CD4-positive, alpha-beta memory T cell (primary cell): ENCODE results near the gene MED31. TPM values are rescaled to one million over a fixed set of nuclear protein-coding genes. Genes with fewer than 3 reads are reported as not detected.
"Not testable (repeated sequence)": the region's sequence is repeated elsewhere in the genome, so short reads cannot be mapped to it uniquely, and the experiment has no call there.

ENCODE experiments used
- CTCF ChIA-PET: fragments of 350-600 bp; sonication (Branson Sonifier 250); formaldehyde crosslinking; loops from one replicate; lab custom pipeline; 2021; ENCODE audit warnings: inconsistent platforms; ENCODE audit not compliant: partially characterized antibody; lab: Charles Lee
- POLR2A ChIA-PET: fragments of 350-600 bp; sonication (Branson Sonifier 250); formaldehyde crosslinking; loops from one replicate; lab custom pipeline; 2021; ENCODE audit not compliant: partially characterized antibody; lab: Charles Lee
- DNase-seq, 5 donors: peaks; one replicate each; pipeline versions ENCODE4 v3.0.0 to v3.0.0-alpha.2; 2020 to 2022; ENCODE audit warnings: mixed read lengths in 1 of 5
- H3K27ac ChIP-seq: one replicate; pipeline ENCODE4 v1.7.0; 2013; ENCODE audit warnings: low read depth, low read length
- H3K27me3 ChIP-seq: 2 replicates; pipeline ENCODE4 v1.7.0; 2013; ENCODE audit warnings: mild to moderate bottlenecking, low read length, moderate library complexity; ENCODE audit not compliant: insufficient read depth
- H3K36me3 ChIP-seq: 2 replicates; pipeline ENCODE4 v1.7.0; 2013; ENCODE audit warnings: mild to moderate bottlenecking, low read length, moderate library complexity; ENCODE audit not compliant: insufficient read depth
- H3K4me1 ChIP-seq: 2 replicates; pipeline ENCODE4 v1.7.0; 2013; ENCODE audit warnings: mild to moderate bottlenecking, low read length, moderate library complexity; ENCODE audit not compliant: insufficient read depth
- H3K4me3 ChIP-seq, 2 donors: one replicate each; pipeline ENCODE4 v1.7.0; 2013; ENCODE audit warnings: low read length in 2 of 2, mild to moderate bottlenecking in 1 of 2
- H3K9me3 ChIP-seq, 2 donors: one replicate each; pipeline ENCODE4 v1.7.0; 2013; ENCODE audit warnings: low read length in 2 of 2, control low read depth in 1 of 2; ENCODE audit not compliant: control insufficient read depth in 1 of 2
- H3K27ac Mint-ChIP-seq, 7 donors: one replicate each; pipeline ENCODE4 v1.8.0; 2020 to 2021; ENCODE audit warnings: mixed read lengths in 7 of 7, mild to moderate bottlenecking in 6 of 7, inconsistent platforms in 3 of 7, moderate library complexity in 3 of 7
- H3K27me3 Mint-ChIP-seq, 2 donors: one replicate each; pipeline ENCODE4 v1.8.0; 2020 to 2021; ENCODE audit warnings: mixed read lengths in 2 of 2
- H3K36me3 Mint-ChIP-seq, 2 donors: one replicate each; pipeline ENCODE4 v1.8.0; 2020 to 2021; ENCODE audit warnings: mixed read lengths in 2 of 2, inconsistent platforms in 1 of 2, mild to moderate bottlenecking in 1 of 2
- H3K4me1 Mint-ChIP-seq, 4 donors: one replicate each; pipeline ENCODE4 v1.8.0; 2020 to 2021; ENCODE audit warnings: mixed read lengths in 4 of 4, mild to moderate bottlenecking in 1 of 4
- H3K4me3 Mint-ChIP-seq, 8 donors: one replicate each; pipeline ENCODE4 v1.8.0; 2020 to 2021; ENCODE audit warnings: mixed read lengths in 8 of 8, mild to moderate bottlenecking in 7 of 8, moderate library complexity in 6 of 8, inconsistent platforms in 3 of 8
- H3K9me3 Mint-ChIP-seq, 8 donors: one replicate each; pipeline ENCODE4 v1.8.0; 2020 to 2021; ENCODE audit warnings: mixed read lengths in 8 of 8, mild to moderate bottlenecking in 5 of 8, inconsistent platforms in 3 of 8, moderate library complexity in 1 of 8
- intact Hi-C: fragments of 100-400 bp; cut with micrococcal nuclease; formaldehyde crosslinking; loops from one replicate; pipeline ENCODE4 v1.15.1; 2023
- polyA plus RNA-seq, 2 donors: library from polyadenylated mRNA; unstranded; fragments of 300-500 nt; fragmentation: Illumina TruSeq; gene quantifications; one replicate each; pipeline ENCODE4 v1.2.3, GENCODE V29; 2021
- total RNA-seq, 2 experiments: library from RNA; stranded (reverse); gene quantifications; one replicate each; pipeline ENCODE4 v1.2.3, GENCODE V29; 2021

MED31 gene
- total and polyA plus RNA-seq, 4 experiments from 2014 or later: 25.6 to 44.7 (median 33.3) TPM

DNA sequence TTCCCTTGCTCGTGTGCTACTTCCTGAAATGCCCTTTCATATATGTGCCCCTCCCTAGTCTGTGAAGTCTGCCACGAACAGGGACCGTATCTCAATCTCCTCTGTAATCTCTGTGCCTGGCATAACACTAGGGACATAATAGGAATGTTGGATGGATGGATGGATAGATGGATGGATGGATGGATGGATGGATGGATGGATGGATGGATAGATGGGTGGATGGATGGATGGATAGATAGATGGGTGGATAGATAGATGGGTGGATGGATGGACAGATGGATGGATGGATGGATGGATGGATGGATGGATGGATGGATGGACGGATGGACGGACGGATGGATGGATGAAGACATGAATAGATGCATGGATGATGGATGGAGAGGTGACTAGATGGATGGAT lies 40.6 kb upstream of the MED31 start:
- H3K9me3 ChIP-seq, CTCF ChIA-PET, H3K36me3 Mint-ChIP-seq, H3K9me3 Mint-ChIP-seq, H3K4me3 Mint-ChIP-seq, H3K36me3 ChIP-seq, H3K4me3 ChIP-seq, H3K27me3 ChIP-seq, H3K4me1 Mint-ChIP-seq, H3K4me1 ChIP-seq, H3K27ac ChIP-seq, DNase-seq, POLR2A ChIA-PET, intact Hi-C loops: not testable (repeated sequence)
- Mint-ChIP-seq H3K27me3 (peaks cover 10 to 39% of the 10 kb centered on the region in 2 donors), H3K27ac (peak overlapping the region in 1 of 7 donors; percentile 8)

GRCh38 chr17:6691546-6691945 lies 40.1 kb upstream of the MED31 start:
- Mint-ChIP-seq H3K36me3 (no peaks in the 10 kb centered on the region), H3K27ac (no peak overlapping the region), H3K4me1 (no peaks in the 10 kb centered on the region), H3K4me3 (no peak overlapping the region), H3K27me3 (peaks cover 10 to 40% of the 10 kb centered on the region in 2 donors), H3K9me3 (no peaks in the 10 kb centered on the region)
- intact Hi-C loops: no loop called here
- H3K4me1 ChIP-seq: no peaks in the 10 kb centered on the region
- no peak overlapping the region for H3K4me3 ChIP-seq
- no peaks in the 10 kb centered on the region for H3K27me3 ChIP-seq
- H3K36me3 ChIP-seq: no peaks in the 10 kb centered on the region
- H3K9me3 ChIP-seq: no peaks in the 10 kb centered on the region
- ChIA-PET CTCF (no interaction called here), POLR2A (no interaction called here)
- DNase-seq: no peak
- no peak overlapping the region for H3K27ac ChIP-seq

DNA sequence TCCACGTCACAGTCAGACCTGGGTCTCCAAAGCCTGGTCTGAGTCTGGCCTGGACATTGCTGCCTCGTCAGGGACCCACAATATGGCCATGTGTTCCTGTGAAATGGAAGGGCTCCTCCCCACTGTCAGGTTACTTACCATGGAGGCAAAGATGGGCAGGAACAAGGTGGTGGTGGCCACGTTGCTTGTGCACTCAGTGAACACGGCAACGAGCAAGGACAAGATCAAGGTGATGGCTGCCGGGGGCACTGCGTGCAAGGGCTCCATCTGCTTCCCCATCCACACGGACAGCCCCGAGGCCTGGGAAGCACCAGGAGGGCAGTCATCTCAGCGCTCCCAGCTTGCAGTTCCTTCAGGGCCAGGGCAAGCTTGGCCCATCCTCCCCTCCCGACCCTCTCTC lies 39.2 kb upstream of the MED31 start:
- no peak overlapping the region for H3K27ac ChIP-seq
- Mint-ChIP-seq H3K4me3 (no peak overlapping the region), H3K27me3 (peaks cover 10 to 44% of the 10 kb centered on the region in 2 donors), H3K4me1 (no peaks in the 10 kb centered on the region), H3K36me3 (no peaks in the 10 kb centered on the region), H3K27ac (no peak overlapping the region), H3K9me3 (no peaks in the 10 kb centered on the region)
- H3K36me3 ChIP-seq: no peaks in the 10 kb centered on the region
- ChIA-PET POLR2A (no interaction called here), CTCF (no interaction called here)
- H3K27me3 ChIP-seq: no peaks in the 10 kb centered on the region
- no peaks in the 10 kb centered on the region for H3K4me1 ChIP-seq
- intact Hi-C loops: no loop called here
- DNase-seq: no peak
- no peaks in the 10 kb centered on the region for H3K9me3 ChIP-seq
- H3K4me3 ChIP-seq: no peak overlapping the region

- intact Hi-C loops: no loop called here
- H3K36me3 ChIP-seq: no peaks in the 10 kb centered on the region
- Mint-ChIP-seq H3K9me3 (no peaks in the 10 kb centered on the region), H3K36me3 (peaks cover 0 to 3% of the 10 kb centered on the region in 2 donors), H3K27ac (no peak overlapping the region), H3K4me3 (no peak overlapping the region), H3K4me1 (no peaks in the 10 kb centered on the region), H3K27me3 (peaks cover 18 to 39% of the 10 kb centered on the region in 2 donors)
- POLR2A ChIA-PET: no interaction called here
- H3K9me3 ChIP-seq: no peaks in the 10 kb centered on the region
- H3K4me3 ChIP-seq: no peak overlapping the region
- no peak overlapping the region for H3K27ac ChIP-seq
- DNase-seq: no peak
- H3K27me3 ChIP-seq: no peaks in the 10 kb centered on the region
- H3K4me1 ChIP-seq: no peaks in the 10 kb centered on the region
- CTCF ChIA-PET: no interaction called here
Observed at GRCh38 chr17:6688944-6689343, 37.5 kb upstream of the MED31 start.

GRCh38 chr17:6686026-6686425 lies 34.6 kb upstream of the MED31 start:
- H3K4me3 ChIP-seq: no peak overlapping the region
- no peaks in the 10 kb centered on the region for H3K4me1 ChIP-seq
- Mint-ChIP-seq H3K9me3 (no peaks in the 10 kb centered on the region), H3K27me3 (peaks cover 20 to 26% of the 10 kb centered on the region in 2 donors), H3K27ac (no peak overlapping the region), H3K36me3 (peaks cover 0 to 10% of the 10 kb centered on the region in 2 donors), H3K4me1 (no peaks in the 10 kb centered on the region), H3K4me3 (no peak overlapping the region)
- no peak for DNase-seq
- CTCF ChIA-PET: no interaction called here
- H3K27ac ChIP-seq: no peak overlapping the region
- H3K27me3 ChIP-seq: no peaks in the 10 kb centered on the region
- intact Hi-C loops: no loop called here
- POLR2A ChIA-PET: no interaction called here
- H3K36me3 ChIP-seq: no peaks in the 10 kb centered on the region
- no peaks in the 10 kb centered on the region for H3K9me3 ChIP-seq

- Mint-ChIP-seq H3K9me3 (no peaks in the 10 kb centered on the region), H3K27me3 (peaks cover 19 to 22% of the 10 kb centered on the region in 2 donors), H3K27ac (no peak overlapping the region), H3K4me3 (no peak overlapping the region), H3K36me3 (peaks cover 0 to 10% of the 10 kb centered on the region in 2 donors), H3K4me1 (no peaks in the 10 kb centered on the region)
- POLR2A ChIA-PET: no interaction called here
- Histone ChIP-seq H3K27me3 (no peaks in the 10 kb centered on the region), H3K9me3 (no peaks in the 10 kb centered on the region), H3K4me3 (no peak overlapping the region), H3K27ac (no peak overlapping the region), H3K4me1 (no peaks in the 10 kb centered on the region), H3K36me3 (no peaks in the 10 kb centered on the region)
- intact Hi-C loops: no loop called here
- CTCF ChIA-PET: interaction anchor here (0.9 kb wide), 1 partner anchor 158 kb away, joined by 3 read pairs; no protein-coding TSS in a partner anchor
- no peak for DNase-seq
Observed at GRCh38 chr17:6684881-6685767, 33.7 kb upstream of the MED31 start.

DNA sequence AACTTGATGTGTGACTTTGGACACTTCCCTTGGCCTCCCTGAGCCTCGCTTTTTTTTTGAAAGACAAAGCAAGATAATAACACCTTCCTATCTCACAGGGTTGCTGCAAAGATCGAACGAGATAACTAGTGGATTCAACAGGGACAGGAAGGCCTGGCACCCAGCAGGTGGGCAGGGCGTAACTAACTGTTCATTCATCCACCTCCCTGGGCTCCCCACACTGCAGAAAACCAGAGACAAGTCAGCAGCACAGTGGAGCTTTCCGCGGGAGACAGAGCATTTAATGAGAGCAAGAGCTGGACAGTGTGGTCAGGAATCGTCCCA lies 33.0 kb upstream of the MED31 start:
- intact Hi-C loops: no loop called here
- CTCF ChIA-PET: interaction anchor here (0.9 kb wide), 1 partner anchor 159 kb away, joined by 3 read pairs; no protein-coding TSS in a partner anchor

More for the DNA sequence above, 33.0 kb upstream of the MED31 start:
- POLR2A ChIA-PET: no interaction called here
- Histone ChIP-seq H3K4me1 (no peaks in the 10 kb centered on the region), H3K9me3 (no peaks in the 10 kb centered on the region), H3K27ac (no peak overlapping the region), H3K4me3 (no peak overlapping the region), H3K27me3 (no peaks in the 10 kb centered on the region), H3K36me3 (no peaks in the 10 kb centered on the region)
- H3K4me3 Mint-ChIP-seq: no peak overlapping the region
- no peaks in the 10 kb centered on the region for H3K4me1 Mint-ChIP-seq
- H3K9me3 Mint-ChIP-seq: no peaks in the 10 kb centered on the region
- H3K27ac Mint-ChIP-seq: no peak overlapping the region
- H3K36me3 Mint-ChIP-seq: peaks cover 0 to 10% of the 10 kb centered on the region in 2 donors
- no peak for DNase-seq
- peaks cover 19 to 22% of the 10 kb centered on the region in 2 donors for H3K27me3 Mint-ChIP-seq
